NCI-H146 treated with DMSO at 0.1 percent for 48 hours (cell line): ENCODE results near the gene EGLN3.
"Not testable (repeated sequence)": the region's sequence is repeated elsewhere in the genome, so short reads cannot be mapped to it uniquely, and the experiment has no call there.

Experiments used
- DNase-seq: peaks from one replicate; lab custom pipeline; 2025; ENCODE audit not compliant: unreplicated experiment; lab: John Stamatoyannopoulos, UW

EGLN3 gene

GRCh38 chr14:33938131-33938949 is 12.5 kb downstream of the EGLN3 start:
- no peak for DNase-seq

- no peak for DNase-seq
These were observed 14.5 kb downstream of the EGLN3 start for GRCh38 chr14:33936391-33936790.

- no peak for DNase-seq
These were observed 15.9 kb downstream of the EGLN3 start for GRCh38 chr14:33934938-33935337.

GRCh38 chr14:33934043-33934750 is 16.7 kb downstream of the EGLN3 start:
- DNase-seq = no peak

GRCh38 chr14:33933386-33933933 is 17.4 kb downstream of the EGLN3 start:
- no peak for DNase-seq

- no peak for DNase-seq
These were observed 18.1 kb downstream of the EGLN3 start for GRCh38 chr14:33932576-33933345.

GRCh38 chr14:33932033-33932432 is 18.8 kb downstream of the EGLN3 start:
- DNase-seq = no peak

- no peak for DNase-seq
These were observed 19.4 kb downstream of the EGLN3 start for GRCh38 chr14:33931461-33931860.

- no peak for DNase-seq
These were observed 20.4 kb downstream of the EGLN3 start for GRCh38 chr14:33930439-33930838.

- no peak for DNase-seq
These were observed 21.0 kb downstream of the EGLN3 start for GRCh38 chr14:33929799-33930408.

GRCh38 chr14:33928895-33929294 is 22.0 kb downstream of the EGLN3 start:
- no peak for DNase-seq

GRCh38 chr14:33927944-33928343 is 22.9 kb downstream of the EGLN3 start:
- DNase-seq = no peak

- DNase-seq = not testable (repeated sequence)
These were observed 23.9 kb downstream of the EGLN3 start for GRCh38 chr14:33926967-33927366.

GRCh38 chr14:33925946-33926345 is 24.9 kb downstream of the EGLN3 start:
- DNase-seq = no peak

GRCh38 chr14:33925235-33925634 is 25.6 kb downstream of the EGLN3 start:
- DNase-seq = no peak

GRCh38 chr14:33924566-33925100 is 26.2 kb downstream of the EGLN3 start:
- DNase-seq = no peak

- no peak for DNase-seq
These were observed 28.7 kb downstream of the EGLN3 start for GRCh38 chr14:33922125-33922524.

GRCh38 chr14:33918256-33918655 is 32.6 kb downstream of the EGLN3 start:
- DNase-seq = no peak

GRCh38 chr14:33917661-33918060 is 33.2 kb downstream of the EGLN3 start:
- no peak for DNase-seq

GRCh38 chr14:33916663-33917565 is 34.0 kb downstream of the EGLN3 start:
- no peak for DNase-seq
